Aorta (tissue), 5 donors: ENCODE data around the gene ALOX12B. TPM values are rescaled to one million over a fixed set of nuclear protein-coding genes. Genes with fewer than 3 reads are reported as not detected.

Experiments used
- ATAC-seq: fragments of 200-7000 bp; cut with Tn5 transposase; one replicate; pipeline ENCODE4 v1.9.1; 2022; ENCODE audit warnings: moderate library complexity; ENCODE audit not compliant: low FRiP score
- DNase-seq, 2 donors: peaks; one replicate each; pipeline ENCODE4 v3.0.0-alpha.2; 2020
- H3K27ac ChIP-seq, 2 donors: one replicate each; pipeline ENCODE4 v1.5.1; 2013; ENCODE audit warnings: low read length in 2 of 2, mild to moderate bottlenecking in 2 of 2, moderate library complexity in 2 of 2, control low read depth in 1 of 2, inconsistent platforms in 1 of 2, low read depth in 1 of 2
- H3K27me3 ChIP-seq, 2 donors: one replicate each; pipeline ENCODE4 v1.6.1; 2013; ENCODE audit warnings: control low read depth in 1 of 2, low read length in 1 of 2, mild to moderate bottlenecking in 1 of 2, moderate library complexity in 1 of 2; ENCODE audit not compliant: insufficient read depth in 2 of 2, control insufficient read depth in 1 of 2
- H3K36me3 ChIP-seq, 2 donors: one replicate each; pipeline ENCODE4 v1.6.1; 2013; ENCODE audit warnings: control low read depth in 1 of 2, low read length in 1 of 2, mild to moderate bottlenecking in 1 of 2; ENCODE audit not compliant: insufficient read depth in 2 of 2, control insufficient read depth in 1 of 2
- H3K4me1 ChIP-seq, 2 donors: one replicate each; pipeline ENCODE4 v1.6.1; 2013; ENCODE audit warnings: low read length in 2 of 2, control low read depth in 1 of 2, mild to moderate bottlenecking in 1 of 2, moderate library complexity in 1 of 2; ENCODE audit not compliant: insufficient read depth in 2 of 2, control insufficient read depth in 1 of 2
- H3K4me3 ChIP-seq, 2 donors: one replicate each; pipeline ENCODE4 v1.5.1; 2013; ENCODE audit warnings: low read length in 2 of 2, control low read depth in 1 of 2, mild to moderate bottlenecking in 1 of 2
- H3K9me3 ChIP-seq: one replicate; pipeline ENCODE4 v1.6.1; 2013; ENCODE audit warnings: mild to moderate bottlenecking, low read length; ENCODE audit not compliant: control insufficient read depth
- WGBS, 2 donors: extraction: QIAGEN DNeasy Blood & Tissue Kit; methylation state at CpG; one replicate each; pipeline ENCODE4 v1.1.7; 2013; 5-methylcytosine and 5-hydroxymethylcytosine counted together
- intact Hi-C, 2 donors: fragments of 100-400 bp; cut with DNase I; formaldehyde crosslinking; loops; one replicate each; pipeline versions ENCODE4 v1.14.2 to v1.15.0; 2022
- polyA plus RNA-seq, 2 donors: library from polyadenylated mRNA; stranded (reverse); fragments of 200-250 nt; gene quantifications; one replicate each; pipeline ENCODE4 v1.2.3, GENCODE V29; 2013
- total RNA-seq, 2 donors: library from RNA; stranded (reverse); fragmentation: NEBNext Ultra II Directional; extraction: Animal tissue kit (Norgen Biotek cat#: 25700); gene quantifications; one replicate each; pipeline ENCODE4 v1.2.1, GENCODE V29; 2021
- donor health status: healthy with polysubstance abuse.
- donor health status: Bipolar disorder and iron deficiency.
- donor health status: DM: no; HTN: no; CAD: no.
- donor health status: DM: no; HTN: no; CAD: no.
- donor health status: DM: yes; HTN: yes; CAD: no.

The ALOX12B gene
- total and polyA plus RNA-seq, 4 donors = 0.25 TPM; not detected in 3

DNA sequence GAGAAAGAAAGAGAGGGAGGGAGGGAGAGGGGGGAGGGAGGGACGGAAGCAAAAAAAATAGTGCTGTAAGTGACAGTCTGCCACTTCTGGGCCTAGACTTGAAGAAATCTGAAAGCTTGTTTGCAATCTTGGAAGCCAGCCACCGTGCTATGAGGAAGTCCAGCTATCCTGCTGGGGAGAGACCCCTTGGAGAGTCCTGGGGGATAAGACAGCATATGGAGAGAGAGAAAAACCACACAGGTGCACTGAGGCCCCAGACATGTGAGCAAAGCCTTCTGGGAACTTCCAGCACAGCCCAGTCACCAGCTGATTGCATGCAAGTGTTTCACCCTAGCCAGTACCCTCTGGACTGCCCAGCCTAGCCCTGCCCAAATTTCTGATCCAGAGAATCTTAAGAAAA is 12.6 kb upstream of the ALOX12B start:
- no peaks in the 10 kb centered on the region for H3K36me3 ChIP-seq
- no peaks in the 10 kb centered on the region for H3K27me3 ChIP-seq
- WGBS, 2 donors = 30 to 54% methylated on average over 2 of the region's 2 CpGs
- intact Hi-C loops = no loop called here
- H3K4me1 ChIP-seq = no peaks in the 10 kb centered on the region
- no peaks in the 10 kb centered on the region for H3K9me3 ChIP-seq
- DNase-seq (no peak), ATAC-seq (no peak)
- no peak overlapping the region for H3K4me3 ChIP-seq
- H3K27ac ChIP-seq = no peak overlapping the region

DNA sequence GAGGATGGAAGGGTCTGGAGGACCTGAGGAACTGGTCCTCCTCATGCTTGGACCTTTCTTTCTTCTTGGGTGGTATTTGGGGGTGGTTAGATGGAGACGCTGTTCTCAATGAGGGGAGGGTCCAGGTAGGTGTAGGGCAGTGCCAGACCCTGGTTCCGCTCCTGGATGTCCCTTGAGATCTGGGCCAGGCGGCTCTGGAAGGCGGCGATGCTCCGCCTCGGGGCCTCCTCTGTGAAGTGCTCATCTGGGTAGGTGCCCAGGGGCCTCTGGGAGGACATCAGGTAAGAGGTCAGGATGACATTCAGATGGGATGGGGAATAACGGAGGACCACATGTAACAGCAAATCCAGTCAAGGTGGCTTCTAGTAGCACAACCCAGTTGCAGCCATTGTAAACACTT is 9.0 kb upstream of the ALOX12B start:
- intact Hi-C loops = loop anchor here in 1 of 2 donors (10.0 kb wide), 1 partner anchor 208 kb away; no protein-coding TSS in a partner anchor
- DNase-seq (no peak), ATAC-seq (no peak)
- Histone ChIP-seq H3K9me3 (no peaks in the 10 kb centered on the region), H3K36me3 (no peaks in the 10 kb centered on the region), H3K4me3 (no peak overlapping the region), H3K27ac (no peak overlapping the region), H3K27me3 (no peaks in the 10 kb centered on the region), H3K4me1 (no peaks in the 10 kb centered on the region)
- WGBS, 2 donors = 91 to 92% methylated on average over 8 of the region's 8 CpGs

DNA sequence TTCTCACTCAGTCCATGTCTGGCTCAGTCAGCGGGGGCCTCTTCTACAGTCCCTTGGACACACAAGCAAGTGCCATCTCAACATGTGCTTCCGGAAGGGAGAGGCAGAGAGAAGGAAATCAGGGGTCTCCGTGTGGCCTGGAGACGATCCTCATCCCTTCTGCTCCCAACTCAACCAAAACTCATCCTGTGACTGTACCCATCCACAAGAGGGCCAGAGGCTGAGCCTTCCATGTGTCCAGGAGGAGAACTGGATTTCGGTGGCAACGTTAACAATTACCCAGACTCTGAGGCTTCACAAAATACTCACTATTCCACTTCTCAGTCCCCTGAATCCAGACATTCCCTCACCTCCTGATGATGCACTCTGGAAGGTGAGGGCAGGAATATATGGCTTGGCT is 7.8 kb upstream of the ALOX12B start:
- DNase-seq (no peak), ATAC-seq (no peak)
- WGBS, 2 donors = 65 to 68% methylated on average over 6 of the region's 6 CpGs
- intact Hi-C loops = loop anchor here in 1 of 2 donors (10.0 kb wide), 1 partner anchor 209 kb away; no protein-coding TSS in a partner anchor
- Histone ChIP-seq H3K27ac (no peak overlapping the region), H3K36me3 (no peaks in the 10 kb centered on the region), H3K9me3 (no peaks in the 10 kb centered on the region), H3K4me1 (no peaks in the 10 kb centered on the region), H3K27me3 (peaks cover 0 to 2% of the 10 kb centered on the region in 2 donors), H3K4me3 (no peak overlapping the region)

DNA sequence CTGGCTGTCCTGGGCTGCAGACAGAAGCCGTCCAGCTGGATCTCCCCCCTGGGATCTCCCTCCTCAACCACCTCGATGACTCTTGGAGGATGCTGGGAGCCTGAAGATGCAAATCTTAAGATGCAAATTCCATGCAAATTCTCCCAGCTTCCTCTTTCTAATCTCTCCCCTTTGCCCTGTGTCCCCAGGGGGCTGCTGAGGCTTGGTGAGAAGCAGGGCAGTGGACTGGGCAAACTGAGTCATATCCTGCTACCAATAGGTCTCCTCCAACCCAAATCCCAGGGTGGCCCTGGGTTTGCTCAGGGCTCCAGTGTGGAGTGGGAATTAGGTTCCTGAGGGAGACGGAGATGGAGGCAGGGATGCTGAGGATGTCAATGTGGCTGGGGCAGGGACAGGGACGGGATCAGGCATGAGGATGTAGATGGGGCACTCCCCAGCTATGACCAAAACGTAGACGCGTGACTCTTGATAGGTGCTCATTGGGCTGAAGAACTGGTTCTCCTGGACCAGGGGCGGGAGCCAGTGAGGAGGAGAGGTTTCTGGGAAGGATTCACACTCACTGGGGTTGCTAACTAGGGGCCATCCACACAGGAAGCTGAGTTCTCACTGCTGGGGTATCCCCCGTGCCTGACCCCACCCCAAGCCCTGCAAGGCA is 3.6 kb upstream of the ALOX12B start:
- intact Hi-C loops = loop anchor here in 1 of 2 donors (10.0 kb wide), 1 partner anchor 214 kb away; no protein-coding TSS in a partner anchor
- H3K36me3 ChIP-seq = no peaks in the 10 kb centered on the region
- DNase-seq (no peak), ATAC-seq (no peak)
- H3K27ac ChIP-seq = no peak overlapping the region
- peaks cover 0 to 2% of the 10 kb centered on the region in 2 donors for H3K27me3 ChIP-seq
- H3K4me1 ChIP-seq = no peaks in the 10 kb centered on the region
- WGBS, 2 donors = 53 to 57% methylated on average over 9 of the region's 9 CpGs
- H3K4me3 ChIP-seq = no peak overlapping the region
- H3K9me3 ChIP-seq = no peaks in the 10 kb centered on the region

DNA sequence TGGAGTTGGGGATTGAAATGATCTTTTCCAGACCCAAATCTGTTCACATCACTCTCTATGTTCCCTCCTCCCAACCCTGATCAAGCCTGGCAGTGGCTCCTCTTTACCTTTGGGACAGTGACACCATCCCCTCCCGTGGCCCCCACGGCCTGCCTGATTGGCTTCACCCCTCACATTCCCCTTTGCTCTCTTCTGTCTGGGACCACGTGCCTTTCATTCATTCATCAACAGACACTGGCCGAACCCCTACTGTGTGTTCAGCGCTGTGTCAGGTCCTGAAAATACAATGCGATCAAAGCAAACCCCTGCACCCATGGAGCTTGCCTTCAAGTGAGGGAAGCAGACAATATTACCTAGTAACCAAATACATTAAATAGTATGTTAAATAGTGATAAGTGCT is 2.2 kb upstream of the ALOX12B start:
- 61 to 65% methylated on average over 6 of the region's 6 CpGs for WGBS, 2 donors
- no peak for ATAC-seq
- Histone ChIP-seq H3K9me3 (no peaks in the 10 kb centered on the region), H3K27ac (no peak overlapping the region), H3K27me3 (peaks cover 0 to 2% of the 10 kb centered on the region in 2 donors), H3K4me3 (no peak overlapping the region), H3K4me1 (no peaks in the 10 kb centered on the region), H3K36me3 (no peaks in the 10 kb centered on the region)
- no peak for DNase-seq
- intact Hi-C loops = loop anchor here in 1 of 2 donors (10.0 kb wide), 1 partner anchor 215 kb away; no protein-coding TSS in a partner anchor

DNA sequence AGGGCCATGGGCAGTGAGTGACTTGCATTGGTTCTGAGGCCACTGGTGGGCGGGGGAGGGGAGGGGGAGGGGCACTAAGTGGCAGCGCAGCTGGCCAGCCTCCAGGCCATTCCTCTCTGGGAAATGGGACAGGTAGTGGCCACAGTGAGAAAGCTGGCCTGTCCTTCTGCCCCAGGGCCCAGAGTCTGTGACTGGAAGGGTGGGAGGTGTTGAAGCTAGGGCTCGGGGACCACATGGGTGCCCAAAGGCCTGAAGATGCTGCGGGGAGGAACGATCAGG is 375 bp upstream of the ALOX12B start:
- Histone ChIP-seq H3K4me3 (no peak overlapping the region), H3K27me3 (peaks cover 0 to 2% of the 10 kb centered on the region in 2 donors), H3K27ac (no peak overlapping the region), H3K36me3 (no peaks in the 10 kb centered on the region), H3K9me3 (no peaks in the 10 kb centered on the region), H3K4me1 (no peaks in the 10 kb centered on the region)
- intact Hi-C loops = no loop called here
- DNase-seq = no peak
- ATAC-seq = no peak
- WGBS, 2 donors = 62 to 66% methylated on average over 5 of the region's 5 CpGs

DNA sequence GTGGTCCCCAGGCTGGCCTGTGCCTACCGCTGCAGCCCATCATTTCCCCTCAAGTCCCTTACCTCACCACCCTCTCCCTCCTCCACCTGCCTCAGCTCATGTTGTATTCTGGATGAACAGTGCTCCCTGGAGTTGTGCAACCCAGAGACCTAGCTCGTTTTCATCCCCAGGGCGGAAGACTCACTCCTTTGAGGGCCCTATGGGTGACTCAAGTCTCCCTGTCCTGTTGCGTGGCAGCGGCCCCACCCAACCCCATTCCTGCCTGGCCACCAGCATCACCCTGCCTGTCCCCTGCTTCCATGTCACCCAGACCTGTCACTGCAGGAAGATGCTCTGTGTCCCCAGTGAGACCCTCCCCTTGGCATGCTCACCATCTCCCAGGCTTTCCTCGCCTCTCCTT is 3.3 kb downstream of the ALOX12B start:
- peak in 1 of 2 donors; percentile 34 for DNase-seq
- no peaks in the 10 kb centered on the region for H3K27me3 ChIP-seq
- WGBS, 2 donors = 88 to 95% methylated on average over 6 of the region's 6 CpGs

DNA sequence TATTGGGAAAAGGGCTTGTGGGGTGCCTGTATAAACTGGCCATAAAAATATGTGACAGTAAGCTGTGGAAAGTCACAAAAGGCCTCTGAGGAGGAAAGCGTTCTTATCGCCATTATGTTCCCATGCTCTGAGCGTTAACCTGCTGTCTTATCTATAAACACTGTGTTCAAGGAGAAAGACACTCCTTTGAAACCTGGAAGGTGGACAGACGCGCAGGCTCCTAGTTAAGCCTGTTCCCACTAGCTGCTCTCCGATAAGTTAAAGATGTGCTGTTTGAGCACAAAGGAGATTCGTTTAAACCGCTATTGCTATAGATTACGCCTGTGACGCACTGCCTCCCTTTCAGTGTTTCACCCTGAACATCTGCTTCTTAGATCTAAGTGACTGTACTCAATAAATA is 5.2 kb downstream of the ALOX12B start:
- Histone ChIP-seq H3K27me3 (no peaks in the 10 kb centered on the region), H3K9me3 (no peaks in the 10 kb centered on the region), H3K4me1 (no peaks in the 10 kb centered on the region), H3K4me3 (no peak overlapping the region), H3K27ac (no peak overlapping the region), H3K36me3 (no peaks in the 10 kb centered on the region)
- 88% methylated on average over 10 of the region's 10 CpGs for WGBS, 2 donors
- no peak for ATAC-seq
- peak in 1 of 2 donors; percentile 9 for DNase-seq
- intact Hi-C loops = no loop called here

More for the DNA sequence above, 3.3 kb downstream of the ALOX12B start:
- no peak overlapping the region for H3K27ac ChIP-seq
- H3K4me1 ChIP-seq = no peaks in the 10 kb centered on the region
- H3K4me3 ChIP-seq = no peak overlapping the region
- no peaks in the 10 kb centered on the region for H3K9me3 ChIP-seq
- no peaks in the 10 kb centered on the region for H3K36me3 ChIP-seq
- ATAC-seq = no peak
- intact Hi-C loops = no loop called here

DNA sequence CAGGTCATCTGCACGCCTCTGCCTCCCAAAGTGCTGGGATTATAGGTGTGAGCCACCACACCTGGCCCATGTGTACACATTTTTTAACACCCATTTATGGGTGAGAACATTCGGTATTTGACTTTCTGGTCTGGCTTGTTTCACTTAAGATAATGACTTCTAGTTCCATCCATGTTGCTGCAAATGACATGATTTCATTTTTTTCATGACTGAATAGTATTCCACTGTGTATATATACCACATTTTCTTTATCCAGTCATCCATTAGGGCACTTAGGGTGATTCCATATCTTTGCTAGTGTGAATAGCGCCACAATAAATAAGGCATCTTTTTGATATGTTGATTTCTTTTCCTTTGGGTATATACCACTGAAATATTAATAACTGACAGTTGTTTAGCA is 5.6 kb downstream of the ALOX12B start:
- ATAC-seq = no peak
- DNase-seq = no peak

More for the DNA sequence above, 5.6 kb downstream of the ALOX12B start:
- Histone ChIP-seq H3K9me3 (no peaks in the 10 kb centered on the region), H3K4me1 (no peaks in the 10 kb centered on the region), H3K36me3 (no peaks in the 10 kb centered on the region), H3K4me3 (no peak overlapping the region), H3K27ac (no peak overlapping the region), H3K27me3 (no peaks in the 10 kb centered on the region)
- 93 to 94% methylated on average over 3 of the region's 3 CpGs for WGBS, 2 donors
- intact Hi-C loops = no loop called here
